AG09309 (cell line): ENCODE results near the gene IL4I1.

Experiments
- DNase-seq: peaks from one replicate; pipeline ENCODE4 v3.0.0-alpha.2; 2010; ENCODE audit warnings: low read depth
- H3K4me3 ChIP-seq: 2 replicates; pipeline ENCODE4 v1.5.1; 2011; ENCODE audit warnings: mild to moderate bottlenecking, low read depth, low read length, moderate library complexity; ENCODE audit not compliant: control insufficient read depth
- CTCF ChIP-seq: IDR thresholded peaks from 2 replicates; pipeline ENCODE4 v1.5.1; 2011; ENCODE audit warnings: mild to moderate bottlenecking, low read depth, low read length, inconsistent platforms; ENCODE audit not compliant: insufficient read depth, control insufficient read depth; ENCODE audit errors: missing control alignments

The IL4I1 gene

DNA sequence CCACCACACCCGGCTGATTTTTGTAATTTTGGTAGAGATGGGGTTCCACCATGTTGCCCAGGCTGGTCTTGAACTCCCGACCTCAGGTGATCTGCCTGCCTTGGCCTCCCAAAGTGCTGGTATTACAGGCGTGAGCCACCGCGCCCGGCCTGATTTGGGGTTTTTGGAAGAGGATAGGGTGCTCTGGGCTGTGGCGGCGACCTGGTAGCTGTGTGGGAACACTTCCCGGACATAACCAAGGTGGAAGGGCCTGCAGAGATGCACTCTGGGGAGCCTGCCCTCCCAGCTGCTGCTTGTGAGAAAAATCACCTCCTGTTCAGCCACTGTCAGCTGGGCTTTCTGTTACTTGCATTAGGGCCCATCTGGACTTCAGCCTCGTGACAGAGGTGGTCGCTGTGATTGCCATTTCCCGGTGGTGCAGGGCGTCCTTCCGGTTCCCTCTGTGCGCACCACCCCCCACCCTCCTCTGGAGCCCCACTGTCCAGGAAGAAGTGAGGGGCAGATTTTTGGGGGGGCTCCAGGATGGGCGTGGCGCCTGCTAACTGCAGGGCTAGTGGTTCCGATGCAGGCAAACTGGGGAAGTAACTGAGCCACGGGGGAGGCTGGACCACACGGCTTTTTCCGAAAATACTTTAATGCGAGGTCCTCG, 7.5 kb downstream of the IL4I1 start:
- no peak overlapping the region for H3K4me3 ChIP-seq
- TF ChIP-seq CTCF = no peak
- DNase-seq = no peak

GRCh38 chr19:49888510-49888824, 8.2 kb downstream of the IL4I1 start:
- DNase-seq = no peak
- H3K4me3 ChIP-seq = no peak overlapping the region
- no peak for TF ChIP-seq CTCF

GRCh38 chr19:49887665-49888509, 8.8 kb downstream of the IL4I1 start:
- DNase-seq = no peak
- TF ChIP-seq CTCF = no peak
- H3K4me3 ChIP-seq = no peak overlapping the region

DNA sequence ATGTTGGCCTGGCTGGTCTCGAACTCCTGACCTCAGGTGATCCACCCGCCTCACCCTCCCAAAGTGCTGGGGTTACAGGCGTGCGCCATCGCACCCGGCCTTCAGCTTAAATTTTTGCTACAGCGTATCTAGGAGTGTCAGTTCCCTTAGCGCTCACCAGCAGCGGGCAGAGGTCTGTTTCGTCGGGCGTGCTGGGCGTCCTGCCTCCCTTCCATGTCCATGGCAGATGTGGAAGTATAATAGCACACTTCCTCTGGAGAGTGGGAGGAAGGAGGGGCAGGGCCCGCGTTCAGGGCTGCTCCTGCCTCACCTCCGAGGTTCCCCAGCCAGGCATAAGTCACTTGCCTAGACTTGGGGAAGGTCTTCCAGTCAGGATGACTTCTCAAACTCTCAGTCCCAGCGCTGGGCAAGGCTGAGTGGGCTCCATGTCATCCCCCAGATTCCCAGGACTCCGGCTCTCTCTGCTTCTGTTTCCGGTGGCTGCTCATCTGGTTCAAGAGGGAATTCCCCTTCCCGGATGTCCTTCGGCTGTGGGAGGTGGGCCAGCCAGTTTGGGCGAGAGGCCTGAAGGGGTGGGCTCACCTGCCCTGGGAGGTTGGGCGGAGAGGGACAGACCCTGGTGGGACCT, 9.5 kb downstream of the IL4I1 start:
- no peak overlapping the region for H3K4me3 ChIP-seq
- DNase-seq = no peak
- TF ChIP-seq CTCF = no peak

- no peak for TF ChIP-seq CTCF
- DNase-seq = no peak
- no peak overlapping the region for H3K4me3 ChIP-seq
Measured at GRCh38 chr19:49884760-49885159, 11.9 kb downstream of the IL4I1 start.

DNA sequence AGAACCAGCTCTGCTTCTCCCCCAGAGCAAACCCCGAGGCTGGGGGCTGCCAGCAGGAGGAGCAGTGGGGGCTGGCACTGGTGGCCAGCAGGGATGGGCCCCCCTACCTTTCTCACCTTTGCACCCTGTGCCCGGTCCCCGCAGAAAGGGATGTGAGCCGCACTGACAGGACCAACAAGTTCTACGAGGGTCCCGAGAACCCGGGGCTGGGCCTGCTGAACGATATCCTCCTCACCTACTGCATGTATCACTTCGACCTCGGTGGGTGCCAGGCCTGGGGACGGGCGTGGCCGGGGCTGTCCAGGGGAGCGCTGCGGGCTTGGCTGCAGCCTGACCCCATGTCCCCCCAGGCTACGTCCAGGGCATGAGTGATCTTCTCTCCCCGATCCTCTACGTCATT, 12.6 kb downstream of the IL4I1 start:
- DNase-seq = no peak
- H3K4me3 ChIP-seq = no peak overlapping the region
- TF ChIP-seq CTCF = no peak
